Esophagus muscularis mucosa (tissue), 3 donors: Measurements from ENCODE around the gene ARL15.

Experiments used
- POLR2A ChIP-seq: fragments of 450-650 bp; IDR thresholded peaks from one replicate; pipeline ENCODE4 v1.6.1; 2017; ENCODE audit warnings: antibody characterized with exemption, moderate library complexity, mild to moderate bottlenecking, low read depth
- TF ChIP-seq, protein P1 (sequence below), 3 experiments: fragments of 200-600 bp in 2 of 3; fragments of 450-650 bp in 1 of 3; sonication (generic) in 2 of 3; IDR thresholded peaks; one replicate each; pipeline ENCODE4 v1.5.1; 2017 to 2019; ENCODE audit warnings: antibody characterized with exemption in 3 of 3, mild to moderate bottlenecking in 2 of 3, moderate library complexity in 1 of 3

DNA sequence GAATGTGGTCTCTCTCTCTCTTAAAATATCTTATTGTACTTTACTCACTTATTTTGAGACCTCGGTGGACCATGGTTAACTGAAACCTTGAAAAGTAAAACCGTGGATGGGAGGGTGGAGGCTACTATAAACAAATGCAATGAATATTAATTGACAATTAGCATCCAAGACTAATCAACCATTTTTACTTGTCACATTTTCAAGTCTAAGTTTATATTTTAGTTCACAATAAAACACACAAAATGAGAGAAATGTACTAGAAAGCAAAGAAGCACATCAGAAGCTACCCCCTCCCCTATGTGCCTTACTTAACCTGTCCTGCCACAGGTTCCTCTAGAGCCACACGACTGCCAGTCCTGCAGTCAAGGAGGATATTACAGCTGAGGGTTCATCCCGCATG is 4.6 kb downstream of the ARL15 start:
- TF ChIP-seq, protein P1, sequence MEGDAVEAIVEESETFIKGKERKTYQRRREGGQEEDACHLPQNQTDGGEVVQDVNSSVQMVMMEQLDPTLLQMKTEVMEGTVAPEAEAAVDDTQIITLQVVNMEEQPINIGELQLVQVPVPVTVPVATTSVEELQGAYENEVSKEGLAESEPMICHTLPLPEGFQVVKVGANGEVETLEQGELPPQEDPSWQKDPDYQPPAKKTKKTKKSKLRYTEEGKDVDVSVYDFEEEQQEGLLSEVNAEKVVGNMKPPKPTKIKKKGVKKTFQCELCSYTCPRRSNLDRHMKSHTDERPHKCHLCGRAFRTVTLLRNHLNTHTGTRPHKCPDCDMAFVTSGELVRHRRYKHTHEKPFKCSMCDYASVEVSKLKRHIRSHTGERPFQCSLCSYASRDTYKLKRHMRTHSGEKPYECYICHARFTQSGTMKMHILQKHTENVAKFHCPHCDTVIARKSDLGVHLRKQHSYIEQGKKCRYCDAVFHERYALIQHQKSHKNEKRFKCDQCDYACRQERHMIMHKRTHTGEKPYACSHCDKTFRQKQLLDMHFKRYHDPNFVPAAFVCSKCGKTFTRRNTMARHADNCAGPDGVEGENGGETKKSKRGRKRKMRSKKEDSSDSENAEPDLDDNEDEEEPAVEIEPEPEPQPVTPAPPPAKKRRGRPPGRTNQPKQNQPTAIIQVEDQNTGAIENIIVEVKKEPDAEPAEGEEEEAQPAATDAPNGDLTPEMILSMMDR (IDR thresholded peaks at IDR 0.05), result no peak
- TF ChIP-seq POLR2A, result no peak
